Measurements from ENCODE around the gene THBS2.

- TF ChIP-seq, protein P1, sequence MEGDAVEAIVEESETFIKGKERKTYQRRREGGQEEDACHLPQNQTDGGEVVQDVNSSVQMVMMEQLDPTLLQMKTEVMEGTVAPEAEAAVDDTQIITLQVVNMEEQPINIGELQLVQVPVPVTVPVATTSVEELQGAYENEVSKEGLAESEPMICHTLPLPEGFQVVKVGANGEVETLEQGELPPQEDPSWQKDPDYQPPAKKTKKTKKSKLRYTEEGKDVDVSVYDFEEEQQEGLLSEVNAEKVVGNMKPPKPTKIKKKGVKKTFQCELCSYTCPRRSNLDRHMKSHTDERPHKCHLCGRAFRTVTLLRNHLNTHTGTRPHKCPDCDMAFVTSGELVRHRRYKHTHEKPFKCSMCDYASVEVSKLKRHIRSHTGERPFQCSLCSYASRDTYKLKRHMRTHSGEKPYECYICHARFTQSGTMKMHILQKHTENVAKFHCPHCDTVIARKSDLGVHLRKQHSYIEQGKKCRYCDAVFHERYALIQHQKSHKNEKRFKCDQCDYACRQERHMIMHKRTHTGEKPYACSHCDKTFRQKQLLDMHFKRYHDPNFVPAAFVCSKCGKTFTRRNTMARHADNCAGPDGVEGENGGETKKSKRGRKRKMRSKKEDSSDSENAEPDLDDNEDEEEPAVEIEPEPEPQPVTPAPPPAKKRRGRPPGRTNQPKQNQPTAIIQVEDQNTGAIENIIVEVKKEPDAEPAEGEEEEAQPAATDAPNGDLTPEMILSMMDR (IDR thresholded peaks at IDR 0.05; ENCODE audit: control extremely low read depth in 1 of 3, insufficient read depth in 1 of 3, low read depth in 1 of 3, low read length in 3 of 3): no peak
- TF ChIP-seq NRF1 (IDR thresholded peaks at IDR 0.05; ENCODE audit: low read depth, low read length) (no peak), EZH2 (IDR thresholded peaks at IDR 0.05; ENCODE audit: low read depth, low read length, severe bottlenecking) (no peak), MAX (IDR thresholded peaks at IDR 0.05) (no peak), POLR2A (IDR thresholded peaks at IDR 0.05; ENCODE audit: control extremely low read depth in 1 of 2, low read depth in 2 of 2, low read length in 2 of 2) (no peak), YY1 (IDR thresholded peaks at IDR 0.05; ENCODE audit: low read depth, low read length) (no peak), BACH1 (IDR thresholded peaks at IDR 0.05; ENCODE audit: low read length) (no peak), HDAC6 (IDR thresholded peaks at IDR 0.05; ENCODE audit: low read depth, low read length) (no peak), BRCA1 (IDR thresholded peaks at IDR 0.05; ENCODE audit: low read depth, low read length) (no peak), POLR2AphosphoS5 (IDR thresholded peaks at IDR 0.05; ENCODE audit: low read depth, low read length) (no peak), SIN3A (conservative IDR thresholded peaks at IDR 0.05 in 1 of 2, IDR thresholded peaks at IDR 0.05 in 1 of 2; ENCODE audit: low read depth in 1 of 2, low read length in 2 of 2) (no peak), EP300 (IDR thresholded peaks at IDR 0.05; ENCODE audit: borderline replicate concordance in 1 of 2, low read depth in 2 of 2, low read length in 2 of 2) (no peak), CREB1 (IDR thresholded peaks at IDR 0.05) (no peak)
These were observed 35.6 kb upstream of the THBS2 start for GRCh38 chr6:169289257-169289618.

Data from H1 (cell line).